HEK293 (cell line): Measurements from ENCODE around the gene NAALADL2.

ENCODE experiments used
- CTCF ChIA-PET: fragments of 350-600 bp; formaldehyde crosslinking; extraction: SDS; loops from one replicate; lab custom pipeline; 2021; ENCODE audit warnings: antibody characterized with exemption; lab: Yijun Ruan, JAX
- POLR2A ChIA-PET: fragments of 300-600 bp; formaldehyde crosslinking; extraction: SDS; loops from one replicate; lab custom pipeline; 2020; ENCODE audit warnings: antibody characterized with exemption, inconsistent platforms; lab: Yijun Ruan, JAX
- H3K27ac ChIP-seq: fragments of 200-500 bp; sonication (Bioruptor generic); 2 replicates; pipeline ENCODE4 v1.5.1; 2014; ENCODE audit warnings: low read depth, low read length, control low read depth, inconsistent platforms; ENCODE audit errors: extremely low read depth
- H3K36me3 ChIP-seq, 2 experiments: fragments of 200-500 bp in 1 of 2; sonication (Bioruptor generic) in 1 of 2; 1 replicate in 1 of 2; 2 replicates in 1 of 2; pipeline ENCODE4 v1.5.1; 2014 to 2017; ENCODE audit warnings: inconsistent platforms in 2 of 2, low read length in 2 of 2; ENCODE audit not compliant: control insufficient read depth in 2 of 2, insufficient read depth in 1 of 2
- H3K4me1 ChIP-seq: fragments of 200-500 bp; sonication (Bioruptor generic); 2 replicates; pipeline ENCODE4 v1.5.1; 2014; ENCODE audit warnings: mild to moderate bottlenecking, low read length, inconsistent platforms; ENCODE audit not compliant: control insufficient read depth, insufficient read depth
- H3K4me3 ChIP-seq: 2 replicates; pipeline ENCODE4 v1.5.1; 2011; ENCODE audit warnings: low read depth, mild to moderate bottlenecking, control low read depth, low read length, moderate library complexity
- H3K9me3 ChIP-seq: fragments of 200-500 bp; sonication (Bioruptor generic); 2 replicates; pipeline ENCODE4 v1.5.1; 2014; ENCODE audit warnings: low read depth, low read length, inconsistent platforms; ENCODE audit not compliant: control insufficient read depth, insufficient read depth
- FEZF1 ChIP-seq: fragments of 450-650 bp; formaldehyde crosslinking; IDR thresholded peaks from 2 replicates; pipeline ENCODE4 v1.5.1; 2016; ENCODE audit warnings: missing biosample characterization, missing genetic modification characterization
- GLI2 ChIP-seq: fragments of 450-650 bp; formaldehyde crosslinking; IDR thresholded peaks from 2 replicates; pipeline ENCODE4; 2017; ENCODE audit warnings: missing biosample characterization, missing genetic modification characterization, low read depth, borderline replicate concordance
- HOXD13 ChIP-seq: sonication (generic); formaldehyde crosslinking; IDR thresholded peaks from 2 replicates; pipeline ENCODE4 v1.8.0; 2022; ENCODE audit warnings: missing genetic modification reagents, borderline replicate concordance
- KLF1 ChIP-seq: fragments of 450-650 bp; formaldehyde crosslinking; IDR thresholded peaks from 2 replicates; pipeline ENCODE4 v1.5.1; 2016; ENCODE audit warnings: missing biosample characterization, missing genetic modification characterization
- KLF10 ChIP-seq: fragments of 450-650 bp; IDR thresholded peaks from 2 replicates; pipeline ENCODE4 v1.5.1; 2018; ENCODE audit warnings: missing biosample characterization, mild to moderate bottlenecking, missing genetic modification characterization
- MEIS1 ChIP-seq: sonication (generic); formaldehyde crosslinking; IDR thresholded peaks from 2 replicates; pipeline ENCODE4 v1.8.1; 2022; ENCODE audit warnings: missing genetic modification reagents, mild to moderate bottlenecking, borderline replicate concordance
- OSR2 ChIP-seq: fragments of 450-650 bp; formaldehyde crosslinking; IDR thresholded peaks from 2 replicates; pipeline ENCODE4 v1.5.1; 2016; ENCODE audit warnings: missing biosample characterization, missing genetic modification characterization
- ZEB2 ChIP-seq: fragments of 450-650 bp; formaldehyde crosslinking; IDR thresholded peaks from 2 replicates; pipeline ENCODE4 v1.5.1; 2016; ENCODE audit warnings: missing biosample characterization, missing genetic modification characterization
- ZNF10 ChIP-seq: fragments of 450-650 bp; formaldehyde crosslinking; IDR thresholded peaks from 2 replicates; pipeline ENCODE4 v1.5.1; 2017; ENCODE audit warnings: missing biosample characterization, missing genetic modification characterization
- ZNF112 ChIP-seq: fragments of 450-650 bp; formaldehyde crosslinking; IDR thresholded peaks from 2 replicates; pipeline ENCODE4 v1.5.0; 2017; ENCODE audit warnings: missing biosample characterization, missing genetic modification characterization
- ZNF132 ChIP-seq: fragments of 450-650 bp; formaldehyde crosslinking; IDR thresholded peaks from 2 replicates; pipeline ENCODE4 v1.5.1; 2017; ENCODE audit warnings: missing biosample characterization, missing genetic modification characterization, borderline replicate concordance
- ZNF2 ChIP-seq: fragments of 450-650 bp; formaldehyde crosslinking; IDR thresholded peaks from 2 replicates; pipeline ENCODE4 v1.5.1; 2016; ENCODE audit warnings: missing biosample characterization, missing genetic modification characterization
- ZNF202 ChIP-seq: fragments of 450-650 bp; formaldehyde crosslinking; IDR thresholded peaks from 2 replicates; pipeline ENCODE4 v1.5.1; 2016; ENCODE audit warnings: missing biosample characterization, missing genetic modification characterization, borderline replicate concordance
- ZNF23 ChIP-seq: fragments of 450-650 bp; formaldehyde crosslinking; IDR thresholded peaks from 2 replicates; pipeline ENCODE4 v1.5.1; 2016; ENCODE audit warnings: missing biosample characterization, missing genetic modification characterization, borderline replicate concordance
- ZNF266 ChIP-seq: fragments of 450-650 bp; formaldehyde crosslinking; IDR thresholded peaks from 2 replicates; pipeline ENCODE4 v1.5.1; 2016; ENCODE audit warnings: missing biosample characterization, missing genetic modification characterization, low read depth
- ZNF302 ChIP-seq: fragments of 450-650 bp; formaldehyde crosslinking; IDR thresholded peaks from 2 replicates; pipeline ENCODE4 v1.5.1; 2016; ENCODE audit warnings: missing biosample characterization, missing genetic modification characterization, low read depth
- ZNF335 ChIP-seq: fragments of 450-650 bp; formaldehyde crosslinking; conservative IDR thresholded peaks from 2 replicates; pipeline ENCODE4 v1.5.1; 2016; ENCODE audit warnings: missing biosample characterization, missing genetic modification characterization
- ZNF426 ChIP-seq: fragments of 450-650 bp; formaldehyde crosslinking; IDR thresholded peaks from 2 replicates; pipeline ENCODE4 v1.5.1; 2017; ENCODE audit warnings: missing biosample characterization, missing genetic modification characterization, mild to moderate bottlenecking, inconsistent platforms, moderate library complexity
- ZNF433 ChIP-seq: fragments of 450-650 bp; formaldehyde crosslinking; IDR thresholded peaks from 2 replicates; pipeline ENCODE4 v1.5.1; 2016; ENCODE audit warnings: missing biosample characterization, missing genetic modification characterization, low read depth
- ZNF449 ChIP-seq: fragments of 450-650 bp; formaldehyde crosslinking; IDR thresholded peaks from 2 replicates; pipeline ENCODE4 v1.5.1; 2017; ENCODE audit warnings: missing biosample characterization, mild to moderate bottlenecking, missing genetic modification characterization, moderate library complexity
- ZNF558 ChIP-seq: fragments of 450-650 bp; formaldehyde crosslinking; IDR thresholded peaks from 2 replicates; pipeline ENCODE4 v1.5.1; 2016; ENCODE audit warnings: missing biosample characterization, missing genetic modification characterization
- ZNF610 ChIP-seq: fragments of 450-650 bp; formaldehyde crosslinking; IDR thresholded peaks from 2 replicates; pipeline ENCODE4 v1.5.1; 2016; ENCODE audit warnings: missing biosample characterization, missing genetic modification characterization, borderline replicate concordance
- ZNF692 ChIP-seq: fragments of 450-650 bp; formaldehyde crosslinking; IDR thresholded peaks from 2 replicates; pipeline ENCODE4 v1.5.1; 2016; ENCODE audit warnings: missing biosample characterization, missing genetic modification characterization
- ZNF747 ChIP-seq: fragments of 450-650 bp; formaldehyde crosslinking; IDR thresholded peaks from 2 replicates; pipeline ENCODE4 v1.5.1; 2016; ENCODE audit warnings: missing biosample characterization, missing genetic modification characterization
- ZNF776 ChIP-seq: fragments of 450-650 bp; formaldehyde crosslinking; IDR thresholded peaks from 2 replicates; pipeline ENCODE4 v1.5.0; 2017; ENCODE audit warnings: missing biosample characterization, missing genetic modification characterization, borderline replicate concordance
- ZNF830 ChIP-seq: fragments of 450-650 bp; IDR thresholded peaks from 2 replicates; pipeline ENCODE4 v1.5.0; 2018; ENCODE audit warnings: missing biosample characterization, missing genetic modification characterization, low read depth, mild to moderate bottlenecking, moderate library complexity
- ZNF843 ChIP-seq: fragments of 450-650 bp; formaldehyde crosslinking; IDR thresholded peaks from 2 replicates; pipeline ENCODE4 v1.5.1; 2016; ENCODE audit warnings: missing biosample characterization, missing genetic modification characterization
- ZSCAN18 ChIP-seq: fragments of 450-650 bp; formaldehyde crosslinking; IDR thresholded peaks from 2 replicates; pipeline ENCODE4 v1.5.1; 2016; ENCODE audit warnings: missing biosample characterization, missing genetic modification characterization

The NAALADL2 gene

GRCh38 chr3:175211466-175211865 is 352.3 kb downstream of the NAALADL2 start:
- no peak overlapping the region for H3K27ac ChIP-seq
- H3K4me3 ChIP-seq: no peak overlapping the region
- CTCF ChIA-PET: no interaction called here
- no peaks in the 10 kb centered on the region for H3K9me3 ChIP-seq
- POLR2A ChIA-PET: no interaction called here
- H3K36me3 ChIP-seq: no peaks in the 10 kb centered on the region
- no peaks in the 10 kb centered on the region for H3K4me1 ChIP-seq
- TF ChIP-seq ZNF2 (tag by site-specific recombination): no peak
- no peak for TF ChIP-seq ZNF302 (tag by site-specific recombination)
- no peak for TF ChIP-seq ZNF433 (tag by site-specific recombination)
- TF ChIP-seq ZNF23 (tag by site-specific recombination): no peak
- TF ChIP-seq HOXD13: no peak
- TF ChIP-seq MEIS1 (CRISPR knock-in tag): no peak
- no peak for TF ChIP-seq ZNF202 (tag by site-specific recombination)
- no peak for TF ChIP-seq KLF10 (tag by site-specific recombination)
- no peak for TF ChIP-seq GLI2 (tag by site-specific recombination)
- no peak for TF ChIP-seq ZNF558 (tag by site-specific recombination)
- TF ChIP-seq ZNF132 (tag by site-specific recombination): no peak
- TF ChIP-seq ZNF266 (tag by site-specific recombination): no peak
- TF ChIP-seq ZNF112 (tag by site-specific recombination): no peak

GRCh38 chr3:175212896-175213295 is 353.8 kb downstream of the NAALADL2 start:
- no peak for TF ChIP-seq ZNF335 (tag by site-specific recombination)
- no peak for TF ChIP-seq ZEB2
- no peak for TF ChIP-seq ZNF776 (tag by site-specific recombination)
- TF ChIP-seq ZNF449 (tag by site-specific recombination): no peak
- TF ChIP-seq ZNF843 (tag by site-specific recombination): no peak
- no peak for TF ChIP-seq ZNF10
- no peak for TF ChIP-seq FEZF1 (tag by site-specific recombination)
- TF ChIP-seq ZSCAN18 (tag by site-specific recombination): no peak
- TF ChIP-seq ZNF692 (tag by site-specific recombination): no peak
- no peak for TF ChIP-seq ZNF610 (tag by site-specific recombination)
- no peak for TF ChIP-seq ZNF830 (tag by site-specific recombination)
- no peak for TF ChIP-seq ZNF747 (tag by site-specific recombination)
- no peak for TF ChIP-seq KLF1 (tag by site-specific recombination)
- no peak for TF ChIP-seq OSR2 (tag by site-specific recombination)
- no peak for TF ChIP-seq ZNF426 (tag by site-specific recombination)
- ChIA-PET POLR2A (no interaction called here), CTCF (no interaction called here)
- Histone ChIP-seq H3K4me1 (no peaks in the 10 kb centered on the region), H3K9me3 (no peaks in the 10 kb centered on the region), H3K36me3 (no peaks in the 10 kb centered on the region), H3K27ac (no peak overlapping the region), H3K4me3 (no peak overlapping the region)
